GM19397 (cell line): ENCODE measurements around the gene RHCG.

Experiments used
- ATAC-seq: cut with Tn5 transposase; IDR thresholded peaks from one replicate; pipeline ENCODE4 v1.9.1; 2021; ENCODE audit warnings: mild to moderate bottlenecking, moderate library complexity; ENCODE audit not compliant: unreplicated experiment

The RHCG gene

DNA sequence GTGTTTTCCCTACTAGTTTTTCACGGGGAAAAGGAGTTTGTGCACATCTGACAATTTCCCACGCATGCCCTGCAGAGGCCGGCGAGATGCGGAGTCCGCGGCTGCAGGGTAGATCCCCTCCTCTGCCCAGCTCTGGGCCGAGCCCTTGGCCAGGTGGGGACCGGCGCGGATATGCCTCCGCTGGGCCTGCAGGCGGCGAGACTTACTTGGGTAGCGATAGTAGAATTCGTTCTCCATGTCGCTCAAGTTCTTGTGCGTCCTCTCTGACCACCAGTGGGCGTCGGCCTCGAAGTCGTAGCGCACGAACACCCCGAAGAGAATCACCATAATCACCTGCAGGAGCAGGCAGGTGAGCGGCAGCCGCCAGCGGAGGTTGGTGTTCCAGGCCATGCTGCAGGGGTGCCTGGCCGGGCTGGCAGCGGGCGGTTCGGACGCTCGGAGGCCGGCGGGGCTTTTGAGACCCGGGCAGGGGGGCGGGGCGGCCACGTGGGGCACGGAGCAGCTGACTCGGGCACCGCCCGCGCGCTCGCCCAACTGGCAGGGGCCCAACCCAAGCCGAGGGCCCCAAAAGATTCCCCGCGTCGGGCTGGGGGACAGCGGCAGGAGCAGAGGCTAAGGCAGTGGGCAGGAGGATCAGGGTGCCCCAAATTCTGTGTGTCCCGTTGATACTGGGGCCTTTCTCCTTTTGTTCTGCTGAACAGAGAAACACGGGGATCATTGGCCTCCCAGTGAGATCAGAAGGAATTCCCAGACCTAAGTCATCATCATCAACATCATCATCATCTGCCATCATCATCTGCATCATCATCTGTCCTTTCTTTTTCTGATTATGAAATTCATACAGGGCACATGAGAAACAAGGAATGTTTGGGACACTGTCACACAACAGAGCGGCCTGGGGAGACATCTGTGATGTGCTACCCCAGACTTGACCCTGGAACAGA lies at the start of gene RHCG:
Gene RHCG (minus strand): TSS at position 429 of the 944 bp plus-strand sequence. CDS start 39 bp downstream, at position 390.
- ATAC-seq, result no peak

DNA sequence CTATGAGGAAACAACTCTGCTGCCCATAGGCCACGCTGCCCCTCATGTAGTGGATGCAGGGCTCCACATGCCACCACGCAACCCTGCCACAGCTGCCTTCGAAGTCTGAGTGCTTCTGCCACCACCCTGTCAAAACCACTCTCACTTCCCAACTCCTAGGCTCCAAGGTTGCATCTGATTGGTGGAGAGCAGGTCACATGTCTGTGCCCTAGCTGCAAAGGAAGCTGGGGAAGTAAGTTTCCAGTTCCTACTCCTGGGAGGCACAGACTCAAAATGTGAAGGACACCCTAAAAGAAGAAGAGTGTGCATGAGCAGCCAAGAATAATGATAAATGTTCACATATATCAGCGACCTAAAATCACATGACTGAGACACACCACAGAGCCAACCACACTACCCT lies 47.0 kb upstream of the RHCG start:
- ATAC-seq, result no peak

DNA sequence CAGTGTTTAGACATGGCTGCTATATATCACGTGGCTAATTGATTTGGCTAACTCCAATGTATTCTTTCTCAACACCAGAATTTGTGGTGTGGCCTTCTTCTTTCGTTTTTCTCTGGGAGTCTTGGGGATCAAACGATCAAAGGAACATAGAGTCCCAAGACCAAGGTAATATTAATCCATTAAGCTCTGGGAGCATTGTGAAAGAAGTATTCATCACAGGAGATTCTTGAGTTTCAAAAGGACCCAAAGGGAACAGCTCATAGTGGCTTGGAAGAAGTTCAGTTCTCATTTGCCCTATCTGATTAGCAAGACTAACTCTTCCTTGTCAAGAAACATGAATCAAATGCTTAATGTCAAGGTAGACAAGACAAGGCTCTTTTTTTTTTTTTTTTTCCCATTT lies 46.0 kb upstream of the RHCG start:
- ATAC-seq, result no peak

DNA sequence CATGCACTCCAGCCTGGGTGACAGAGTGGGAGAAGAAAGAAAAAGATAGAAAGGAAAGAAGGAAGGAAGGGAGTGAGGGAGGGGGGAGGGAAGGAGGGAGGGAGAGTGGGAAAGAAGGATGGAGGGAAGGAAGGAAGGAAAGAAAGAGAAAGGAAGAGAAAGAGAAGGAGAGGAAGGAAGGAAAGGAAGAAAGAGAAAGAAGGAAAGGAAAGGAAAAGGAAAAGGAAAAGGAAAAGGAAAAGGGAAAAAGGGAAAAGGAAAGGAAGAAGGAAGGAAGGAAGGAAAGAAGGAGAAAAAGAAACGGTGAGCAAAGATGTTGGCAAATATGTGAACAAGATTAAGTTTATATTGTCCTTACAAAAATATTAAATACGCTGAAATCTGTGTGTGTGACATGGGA lies 42.6 kb upstream of the RHCG start:
- no peak for ATAC-seq

DNA sequence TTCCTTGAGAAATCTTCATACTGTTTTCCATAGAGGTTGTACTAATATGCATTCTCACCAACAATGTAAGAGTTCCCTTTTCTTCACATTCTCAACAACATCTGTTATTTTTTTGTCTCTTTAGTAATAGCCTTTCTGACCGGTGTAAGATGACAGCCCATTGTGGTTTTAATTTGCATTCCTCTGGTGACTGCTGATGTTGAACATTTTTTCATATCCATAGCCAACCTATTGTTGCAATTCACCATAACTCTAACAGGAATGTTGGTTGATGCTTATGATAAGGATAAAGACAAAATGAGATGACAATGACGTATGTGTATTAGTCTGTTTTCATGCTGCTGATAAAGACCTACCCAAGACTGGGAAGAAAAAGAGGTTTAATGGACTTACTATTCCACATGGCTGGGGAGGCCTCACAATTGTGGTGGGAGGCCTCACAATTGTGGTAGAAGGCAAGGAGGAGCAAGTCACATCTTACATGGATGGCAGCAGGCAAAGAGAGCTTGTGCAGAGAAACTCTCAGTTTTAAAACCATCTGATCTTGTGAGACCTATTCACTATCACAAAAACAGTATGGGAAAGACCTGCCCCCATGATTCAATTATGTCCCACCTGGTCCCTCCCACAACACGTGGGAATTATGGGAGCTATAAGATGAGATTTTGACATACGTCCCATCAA lies 37.6 kb upstream of the RHCG start:
- no peak for ATAC-seq

DNA sequence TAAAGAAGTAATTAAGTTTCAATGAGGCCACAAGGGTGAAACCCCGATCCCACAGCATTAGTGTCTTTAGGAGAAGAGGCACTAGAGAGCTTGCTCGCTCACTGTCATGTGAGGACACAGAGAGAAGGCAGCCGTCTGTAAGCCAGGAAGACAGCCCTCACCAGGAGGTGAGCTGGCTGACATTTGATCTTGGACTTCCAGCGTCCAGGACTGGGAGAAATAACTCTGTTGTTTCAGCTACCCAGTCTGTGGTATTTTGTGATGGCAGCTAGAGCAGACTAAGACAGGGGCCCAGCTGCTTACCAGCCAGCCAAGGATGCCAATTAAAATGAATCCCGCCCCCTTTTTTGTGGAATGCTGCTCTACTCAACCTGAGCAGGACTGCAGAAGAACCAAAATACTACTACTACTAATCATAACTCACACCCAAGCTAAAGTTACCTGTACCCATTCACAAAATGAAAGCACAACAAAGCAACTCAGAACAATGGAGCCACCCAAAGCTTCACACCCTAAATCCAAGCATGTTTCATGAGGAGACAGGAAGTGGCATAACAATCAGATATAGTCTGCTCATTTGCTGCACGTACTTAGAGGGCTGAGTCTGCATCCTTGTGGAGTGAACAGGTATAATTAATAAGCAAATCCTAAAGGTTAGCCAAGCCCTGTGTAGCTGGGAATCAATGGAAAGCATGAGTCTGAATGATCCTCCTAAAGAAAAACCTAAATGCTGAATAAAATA lies 35.6 kb upstream of the RHCG start:
- ATAC-seq, result no peak

DNA sequence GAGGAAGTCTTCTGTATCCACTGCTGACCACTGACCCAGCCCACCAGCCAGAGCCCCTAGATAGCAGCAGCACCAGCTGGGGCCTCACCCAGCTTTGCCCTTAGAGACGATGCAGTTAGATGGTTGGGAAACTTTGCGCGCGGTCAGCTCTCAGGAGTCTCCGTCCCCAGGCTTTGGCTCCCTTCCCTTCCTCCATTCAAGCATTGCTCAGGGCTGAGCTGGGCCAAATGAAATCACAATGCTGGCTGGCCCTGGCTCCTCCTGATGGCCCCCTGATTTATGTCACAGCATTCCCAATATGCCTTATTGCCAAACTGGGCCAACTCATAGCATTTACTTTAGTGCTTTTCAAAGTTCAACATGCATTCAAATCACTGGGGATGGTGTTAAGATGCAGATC lies 34.6 kb upstream of the RHCG start:
- no peak for ATAC-seq

DNA sequence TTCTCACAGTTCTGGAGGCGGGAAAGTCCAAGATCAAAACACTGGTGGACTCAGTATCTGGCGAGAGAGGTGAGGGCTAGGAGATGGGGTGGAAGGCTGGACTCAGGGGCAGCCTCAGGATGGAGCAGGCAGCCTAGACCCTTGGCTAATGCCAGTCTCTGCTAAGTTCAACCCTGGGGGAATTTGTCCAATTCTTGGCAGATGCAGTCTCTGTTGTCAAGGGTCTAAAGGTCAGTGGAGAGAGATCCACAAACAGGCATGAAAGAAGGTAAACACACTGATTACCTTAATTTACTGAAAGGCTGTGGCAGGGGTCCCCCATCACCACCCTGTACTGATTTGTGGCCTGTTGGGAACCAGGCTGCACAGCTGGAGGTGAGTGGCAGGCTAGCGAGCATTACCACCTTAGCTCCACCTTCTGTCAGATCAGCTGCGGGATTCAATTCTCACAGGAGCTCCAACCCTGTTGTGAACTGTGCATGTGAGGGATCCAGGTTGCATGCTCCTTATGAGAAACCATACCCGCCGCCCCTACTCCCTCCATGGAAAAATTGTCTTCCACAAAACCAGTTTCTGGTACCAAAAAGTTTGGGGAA lies 32.5 kb upstream of the RHCG start:
- no peak for ATAC-seq

DNA sequence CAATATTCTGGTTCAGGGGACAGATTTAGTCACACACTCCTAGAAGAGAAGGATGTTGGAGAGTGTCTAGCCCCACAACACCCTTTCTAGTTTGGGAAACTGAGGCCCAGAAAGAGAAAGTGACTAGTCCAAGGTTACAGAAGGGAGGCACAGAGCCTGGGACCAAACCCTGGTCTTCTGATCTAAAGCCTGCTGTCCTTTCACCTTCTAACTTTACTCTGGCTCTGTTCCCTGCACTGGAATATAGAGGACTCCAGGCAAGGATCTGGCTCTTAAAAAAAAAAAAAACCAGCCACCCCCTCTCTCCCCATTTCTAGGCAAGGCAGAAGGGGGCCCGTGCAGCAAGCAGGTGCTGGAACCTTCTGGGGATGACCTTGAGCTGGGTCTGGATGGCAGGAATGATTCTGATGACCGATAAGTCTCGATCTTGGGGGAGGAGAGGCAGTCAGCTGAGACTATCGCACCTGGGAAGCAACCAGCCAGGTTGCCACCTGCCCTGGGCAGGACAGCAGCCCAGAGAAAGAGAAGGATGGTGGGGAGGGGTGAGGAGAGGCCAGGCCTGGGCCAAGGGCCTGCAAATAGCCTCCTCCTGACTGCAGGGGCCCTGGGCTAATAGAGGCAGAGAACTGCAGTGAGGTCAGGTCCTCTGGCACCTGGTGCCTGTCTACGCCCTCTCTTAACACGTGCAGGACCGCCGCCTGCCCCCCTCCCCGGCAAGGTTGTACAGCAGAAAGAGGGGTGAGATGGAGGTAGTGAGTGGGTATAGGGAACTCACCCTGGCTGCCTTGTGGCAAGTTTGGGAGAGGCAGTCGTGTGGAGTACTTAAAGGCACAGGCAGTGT lies 30.4 kb upstream of the RHCG start:
- no peak for ATAC-seq

DNA sequence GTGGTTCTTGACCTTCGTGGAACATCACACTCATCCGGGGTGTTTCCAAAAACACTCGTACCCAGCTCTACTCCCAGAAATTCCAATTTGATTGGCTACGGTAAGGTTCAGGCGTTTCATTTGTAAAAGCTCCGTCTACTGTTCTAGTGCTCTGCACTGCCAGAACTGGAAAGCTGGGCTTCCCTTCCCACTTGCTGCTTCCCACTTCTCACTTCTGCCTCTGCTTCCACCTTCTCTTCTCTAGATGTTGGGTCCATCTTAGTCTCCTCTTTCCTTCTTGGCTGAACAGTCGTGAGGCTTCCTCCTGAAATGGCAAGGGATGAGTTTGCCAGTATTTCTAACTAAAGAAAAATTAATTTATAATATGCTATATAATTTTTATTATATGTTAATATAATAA lies 29.8 kb upstream of the RHCG start:
- no peak for ATAC-seq

DNA sequence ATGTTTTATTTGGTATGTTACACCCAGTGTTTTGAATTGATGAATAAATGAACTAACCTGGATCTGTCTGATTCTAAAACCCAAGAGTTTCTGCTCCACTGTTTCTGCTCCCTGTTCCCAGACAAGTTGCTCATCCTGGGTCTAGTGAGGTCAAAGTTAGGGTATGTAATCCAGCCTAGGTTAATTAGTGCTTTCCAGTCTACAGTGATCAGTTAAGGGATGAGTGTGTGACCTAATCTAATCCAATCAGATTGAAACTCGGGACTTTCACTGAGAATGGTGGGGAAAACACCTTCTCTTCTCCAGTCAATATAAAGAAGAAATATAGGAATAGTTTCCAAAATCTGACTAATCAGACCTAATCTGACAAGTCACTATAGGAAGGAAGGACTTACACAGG lies 27.8 kb upstream of the RHCG start:
- no peak for ATAC-seq

DNA sequence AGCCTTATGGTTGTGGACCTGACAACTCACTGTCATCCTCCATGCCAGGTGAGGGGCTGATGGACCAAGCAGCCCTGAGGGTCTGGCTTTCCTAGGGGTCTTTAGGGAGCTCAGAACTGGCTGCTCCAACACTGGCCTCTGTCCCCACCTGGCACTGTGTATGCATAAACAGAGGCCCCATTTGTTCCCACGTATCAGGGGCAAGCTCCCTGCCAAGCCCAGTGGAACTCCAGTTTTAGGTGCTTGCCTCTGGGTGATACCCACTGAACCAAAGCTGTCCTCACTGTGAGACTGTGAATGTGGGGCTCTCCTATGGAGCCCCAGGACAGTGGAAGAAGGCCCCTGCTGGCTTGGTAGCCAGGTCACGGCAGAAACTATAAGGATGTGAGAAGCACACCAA lies 26.7 kb upstream of the RHCG start:
- ATAC-seq, result no peak

DNA sequence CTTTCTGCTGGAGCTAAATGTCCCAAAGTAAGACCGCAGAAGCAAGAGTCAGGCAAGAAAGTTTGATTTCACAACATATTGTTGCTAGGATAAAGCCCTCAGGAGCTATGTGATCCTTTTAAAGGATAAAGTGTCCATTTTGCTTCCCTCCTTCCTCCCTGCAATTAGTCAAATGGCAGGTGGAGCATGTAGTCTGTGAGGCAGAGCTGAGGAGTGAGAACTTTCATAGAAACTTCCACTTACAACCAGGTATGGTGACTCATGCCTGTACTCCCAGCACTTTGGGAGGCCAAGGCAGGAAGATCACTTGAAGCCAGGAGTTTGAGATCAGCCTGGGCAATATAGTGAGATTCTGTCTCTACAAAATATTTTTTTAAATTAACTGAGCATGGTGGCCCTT lies 25.2 kb upstream of the RHCG start:
- no peak for ATAC-seq

DNA sequence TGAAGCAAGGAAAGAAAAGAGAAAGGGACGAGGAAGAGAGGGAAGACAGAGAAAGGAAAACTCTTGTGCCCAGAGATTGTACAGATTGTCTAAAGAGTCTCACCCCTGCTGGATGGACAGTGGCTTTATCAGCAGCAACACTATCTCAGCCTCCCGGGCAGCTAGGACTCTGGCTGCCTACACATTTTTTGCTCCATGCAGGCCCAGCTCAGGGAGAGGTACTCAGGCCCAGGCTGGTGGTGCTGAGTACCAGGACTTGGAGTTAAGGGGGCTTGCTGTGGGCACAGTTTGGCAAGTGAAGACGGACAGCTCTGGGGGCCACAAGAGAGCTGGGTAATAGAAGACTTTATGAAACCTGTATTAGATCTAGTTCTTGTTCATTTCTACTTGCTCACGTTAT lies 19.1 kb upstream of the RHCG start:
- no peak for ATAC-seq

DNA sequence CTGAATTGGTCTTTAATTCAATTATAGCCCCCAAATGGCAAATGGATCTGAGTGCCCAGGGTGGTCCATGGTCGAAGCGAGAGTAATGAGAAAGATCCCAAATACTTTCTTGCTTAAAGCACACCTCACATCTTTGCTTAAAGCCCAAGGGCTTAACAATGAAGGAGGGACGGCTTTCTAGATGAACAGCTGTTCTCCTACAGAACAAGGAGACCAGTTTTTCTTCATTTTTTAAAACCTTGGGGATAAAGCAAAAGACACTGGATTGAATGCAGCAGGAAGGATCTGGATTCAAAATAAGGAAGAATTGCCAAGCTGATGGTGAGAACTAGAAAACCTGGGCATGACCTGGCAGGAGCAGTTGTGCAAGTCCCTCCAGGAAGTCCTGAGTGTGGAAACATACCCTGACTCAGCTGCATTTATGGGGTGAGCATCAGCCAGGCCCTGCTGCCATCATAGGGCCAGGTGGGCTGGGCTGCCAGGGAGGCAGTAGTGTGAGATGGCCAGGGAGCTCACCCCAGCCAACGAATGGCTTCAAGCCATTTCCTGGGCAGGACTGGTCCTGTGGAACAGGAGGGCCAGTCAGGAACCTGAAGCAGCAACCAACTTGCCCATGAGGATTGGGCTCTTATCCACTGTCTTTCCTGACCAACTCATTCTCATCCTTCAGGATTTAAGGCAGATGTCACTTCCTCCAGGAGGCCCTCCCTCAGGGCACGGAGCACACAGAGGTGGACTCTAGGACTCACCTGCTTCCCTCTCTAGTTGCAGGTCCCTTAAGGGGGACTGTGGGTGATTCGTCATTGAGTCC lies 18.4 kb upstream of the RHCG start:
- no peak for ATAC-seq

DNA sequence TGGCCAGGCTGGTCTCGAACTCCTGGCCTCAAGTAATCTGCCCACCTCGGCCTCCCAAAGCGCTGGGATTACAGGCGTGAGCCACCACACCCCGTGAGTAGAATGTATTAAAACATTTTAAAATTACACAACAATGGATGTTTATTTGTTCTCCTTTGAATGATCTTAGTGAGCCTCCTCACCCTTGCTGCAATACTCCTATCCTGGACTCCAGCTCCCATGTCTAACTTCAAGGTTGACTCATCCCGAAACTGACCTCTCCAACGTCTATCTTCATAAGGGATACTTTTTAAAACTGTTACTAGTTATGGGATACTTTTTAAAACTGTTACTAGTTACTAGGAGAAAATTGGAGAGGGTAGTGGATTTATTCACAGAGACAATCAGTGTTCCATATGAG lies 17.8 kb upstream of the RHCG start:
- no peak for ATAC-seq

DNA sequence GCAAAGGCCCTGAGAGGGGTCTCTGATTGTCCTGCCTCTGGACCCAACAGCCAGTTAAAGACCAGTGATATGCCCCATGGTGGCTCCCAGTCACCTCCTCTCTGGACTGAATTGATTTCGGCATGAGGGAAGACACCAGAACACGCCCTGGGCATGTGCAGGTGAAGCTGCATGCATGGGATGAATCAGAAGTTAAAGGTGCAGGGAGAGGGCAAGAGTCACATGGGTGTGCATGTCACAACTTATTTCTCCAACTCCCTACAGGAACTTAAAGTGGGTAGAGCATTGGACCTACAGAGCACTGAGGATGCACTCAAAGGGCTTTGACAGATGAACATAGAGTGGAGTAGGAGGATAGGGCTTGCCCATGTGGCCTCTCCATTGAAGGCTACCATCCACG lies 16.9 kb upstream of the RHCG start:
- no peak for ATAC-seq

DNA sequence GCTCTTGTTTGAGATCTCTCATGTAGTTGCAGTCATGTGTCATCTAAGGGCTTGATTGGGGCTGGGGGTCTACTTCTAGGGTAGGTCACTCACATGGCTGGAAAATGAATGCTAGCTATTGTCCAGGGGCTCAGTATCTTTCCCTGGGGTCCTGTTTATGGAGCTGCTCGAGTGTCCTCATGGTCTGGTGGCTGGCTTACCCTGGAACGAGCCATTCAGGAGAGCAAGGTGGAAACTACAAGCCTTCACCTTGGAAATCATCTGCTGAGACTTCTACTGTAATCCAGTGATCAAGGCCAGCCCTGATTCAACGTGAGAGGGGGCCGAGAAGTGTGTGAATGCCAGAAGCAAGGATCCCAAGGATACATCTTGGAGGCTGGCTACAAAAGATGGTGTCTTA lies 16.2 kb upstream of the RHCG start:
- no peak for ATAC-seq

DNA sequence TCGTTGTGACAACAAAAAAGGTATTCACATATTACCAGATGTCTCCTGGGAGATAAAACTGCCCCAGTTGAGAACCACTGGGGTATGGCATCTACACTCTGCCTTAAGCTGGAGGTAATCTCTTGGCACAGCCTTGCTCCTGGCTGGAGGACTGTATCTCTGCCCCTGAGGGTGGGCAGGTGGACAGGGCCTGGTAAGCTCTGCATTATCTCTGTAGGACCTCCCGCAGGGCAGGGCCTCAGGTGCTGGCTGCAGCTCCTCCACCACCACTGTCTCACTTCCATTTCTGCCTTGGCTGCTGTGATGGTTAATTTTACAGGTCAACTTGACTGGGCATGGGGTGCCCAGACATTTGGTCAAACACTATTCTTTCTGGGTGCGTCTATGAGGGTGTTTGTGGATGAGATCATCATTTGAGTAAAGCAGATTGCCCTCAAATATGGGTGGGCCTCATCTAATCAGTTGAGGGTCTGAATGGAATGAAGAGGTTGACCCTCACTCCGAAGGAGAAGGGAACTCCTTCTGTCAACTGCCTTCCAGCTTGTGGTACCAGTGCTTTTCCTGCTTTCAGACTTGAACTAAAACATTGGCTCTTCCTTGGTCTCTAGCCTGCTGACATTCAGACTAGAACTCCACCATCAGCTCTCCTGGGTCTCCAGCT lies 9.8 kb upstream of the RHCG start:
- ATAC-seq, result no peak
